Smooth muscle cell (in vitro differentiated cells): Measurements from ENCODE around the gene PEX26. TPM values are rescaled to one million over a fixed set of nuclear protein-coding genes. Genes with fewer than 3 reads are reported as not detected.
A peak's percentile ranks its signal among the peaks of the same experiment; 100 is the strongest.

Experiments
- DNase-seq: peaks from one replicate; lab custom pipeline; 2025; ENCODE audit not compliant: unreplicated experiment; lab: John Stamatoyannopoulos, UW
- H2AFZ ChIP-seq: fragments of 200-600 bp; sonication (generic); 2 replicates; pipeline ENCODE4 v1.6.0; 2016; ENCODE audit warnings: antibody characterized with exemption, low read depth, mild to moderate bottlenecking
- H3F3A ChIP-seq: fragments of 200-600 bp; sonication (generic); 2 replicates; pipeline ENCODE4 v1.6.0; 2017; ENCODE audit warnings: antibody characterized with exemption, low read depth
- H3K27ac ChIP-seq: fragments of 200-600 bp; sonication (generic); 2 replicates; pipeline ENCODE4 v1.5.1; 2016; ENCODE audit warnings: low read depth, mild to moderate bottlenecking
- H3K27me3 ChIP-seq: fragments of 200-600 bp; sonication (generic); 2 replicates; pipeline ENCODE4 v1.6.1; 2016; ENCODE audit warnings: low read depth, mild to moderate bottlenecking
- H3K36me3 ChIP-seq: fragments of 200-600 bp; sonication (generic); 2 replicates; pipeline ENCODE4 v1.5.1; 2016; ENCODE audit warnings: low read depth
- H3K4me1 ChIP-seq: fragments of 200-600 bp; sonication (generic); 2 replicates; pipeline ENCODE4 v1.5.1; 2016; ENCODE audit warnings: low read depth
- H3K4me2 ChIP-seq: fragments of 200-600 bp; sonication (generic); 2 replicates; pipeline ENCODE4 v1.6.0; 2016; ENCODE audit warnings: mild to moderate bottlenecking
- H3K4me3 ChIP-seq: fragments of 200-600 bp; sonication (generic); 2 replicates; pipeline ENCODE4 v1.5.1; 2016; ENCODE audit warnings: mild to moderate bottlenecking
- H3K79me2 ChIP-seq: fragments of 200-600 bp; sonication (generic); 2 replicates; pipeline ENCODE4 v1.6.0; 2016; ENCODE audit warnings: low read depth, mild to moderate bottlenecking
- H3K9ac ChIP-seq: fragments of 200-600 bp; sonication (generic); 2 replicates; pipeline ENCODE4 v1.6.0; 2016; ENCODE audit warnings: low read depth
- H3K9me3 ChIP-seq: fragments of 200-600 bp; sonication (generic); replicated peaks from 2 replicates; pipeline ENCODE4 v1.5.1; 2016; ENCODE audit warnings: low read depth
- H4K20me1 ChIP-seq: fragments of 200-600 bp; sonication (generic); 2 replicates; pipeline ENCODE4 v1.6.0; 2016; ENCODE audit warnings: low read depth
- CTCF ChIP-seq: fragments of 200-600 bp; sonication (generic); IDR thresholded peaks from 2 replicates; pipeline ENCODE4 v1.5.1; 2017; ENCODE audit warnings: borderline replicate concordance, mild to moderate bottlenecking, antibody characterized with exemption; ENCODE audit not compliant: insufficient read depth, poor library complexity, severe bottlenecking
- WGBS: methylation state at CpG from one replicate; pipeline ENCODE4 v1.1.7; 2016; ENCODE audit warnings: low lambda C conversion rate; 5-methylcytosine and 5-hydroxymethylcytosine counted together
- polyA plus RNA-seq: library from polyadenylated mRNA; unstranded; fragments of >200 nt; fragmentation: Nextera tagmentation; extraction: Ambion mirVana; gene quantifications from 2 replicates; pipeline ENCODE4 v1.2.1, GENCODE V29; 2016
- total RNA-seq: library from RNA; depleted of rRNA; stranded (reverse); fragments of >200 nt; gene quantifications from 2 replicates; pipeline ENCODE4 v1.2.3, GENCODE V29; 2014

Gene PEX26
- total and polyA plus RNA-seq, 2 experiments from 2014 or later = 4.3 to 15.3 TPM

- 93% methylated on average over 6 of the region's 6 CpGs for WGBS
- Histone ChIP-seq H4K20me1 (no peaks in the 10 kb centered on the region), H3K4me3 (no peak overlapping the region), H3K4me2 (no peak overlapping the region), H3K9me3 (no peaks in the 10 kb centered on the region), H3K27me3 (no peaks in the 10 kb centered on the region), H3K9ac (no peak overlapping the region), H3K79me2 (peaks cover 13% of the 10 kb centered on the region), H3K27ac (no peak overlapping the region), H3F3A (no peaks in the 10 kb centered on the region), H3K4me1 (peaks cover 12% of the 10 kb centered on the region), H3K36me3 (no peaks in the 10 kb centered on the region), H2AFZ (no peak overlapping the region)
- no peak for TF ChIP-seq CTCF
- DNase-seq = no peak
Observed at GRCh38 chr22:18075101-18075719, 2.6 kb upstream of the PEX26 start.

- H3K27me3 ChIP-seq = no peaks in the 10 kb centered on the region
- no peaks in the 10 kb centered on the region for H3K9me3 ChIP-seq
- TF ChIP-seq CTCF = peak; percentile 91
- peak overlapping the region; percentile 73 for H2AFZ ChIP-seq
- H3K4me3 ChIP-seq = no peak overlapping the region
- peak; percentile 3 for DNase-seq
- H3K36me3 ChIP-seq = peaks cover 4% of the 10 kb centered on the region
- no peak overlapping the region for H3K9ac ChIP-seq
- peaks cover 12% of the 10 kb centered on the region for H3K4me1 ChIP-seq
- no peaks in the 10 kb centered on the region for H3F3A ChIP-seq
- peaks cover 13% of the 10 kb centered on the region for H3K79me2 ChIP-seq
- peak overlapping the region; percentile 20 for H3K27ac ChIP-seq
- peak overlapping the region; percentile 97 for H3K4me2 ChIP-seq
- no peaks in the 10 kb centered on the region for H4K20me1 ChIP-seq
- 29% methylated on average over 13 of the region's 13 CpGs for WGBS
Observed at GRCh38 chr22:18075720-18076497, 1.9 kb upstream of the PEX26 start.

DNA sequence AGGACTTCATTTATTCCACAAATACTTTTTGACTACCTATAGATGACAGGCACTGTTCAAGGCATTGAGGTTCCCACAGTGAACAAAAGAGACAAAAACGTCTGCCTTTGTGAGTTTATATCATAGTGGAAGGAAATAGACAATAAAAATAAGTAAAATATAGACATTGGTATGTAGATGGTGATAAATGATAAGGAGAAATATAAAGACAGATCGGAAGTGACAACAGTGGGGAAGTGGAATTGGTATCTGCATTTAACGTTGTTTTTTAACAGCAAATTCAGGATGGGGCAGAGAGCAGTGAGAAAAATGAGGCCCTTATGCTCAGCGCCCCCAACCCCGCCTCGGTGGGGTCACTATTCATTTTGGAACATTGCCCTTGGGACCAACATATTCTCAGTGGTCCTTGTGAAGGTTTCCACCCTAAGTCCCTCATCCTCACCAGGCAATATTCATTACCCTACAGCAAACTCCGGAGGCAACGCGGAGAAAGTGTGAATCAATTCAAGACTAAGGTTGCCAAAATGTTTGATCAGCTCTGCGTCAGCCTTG is 627 bp upstream of the PEX26 start:
- H3K9me3 ChIP-seq = no peaks in the 10 kb centered on the region
- peaks cover 4% of the 10 kb centered on the region for H3K36me3 ChIP-seq
- H3K27ac ChIP-seq = no peak overlapping the region
- peak overlapping the region; percentile 87 for H2AFZ ChIP-seq
- H3K27me3 ChIP-seq = no peaks in the 10 kb centered on the region
- peaks cover 13% of the 10 kb centered on the region for H3K79me2 ChIP-seq
- 33% methylated on average over 10 of the region's 10 CpGs for WGBS
- peaks cover 6% of the 10 kb centered on the region for H4K20me1 ChIP-seq
- peak overlapping the region; percentile 66 for H3K4me3 ChIP-seq
- H3K4me2 ChIP-seq = peak overlapping the region; percentile 97
- H3F3A ChIP-seq = no peaks in the 10 kb centered on the region
- H3K9ac ChIP-seq = peak overlapping the region; percentile 59
- DNase-seq = no peak
- TF ChIP-seq CTCF = no peak
- H3K4me1 ChIP-seq = peaks cover 12% of the 10 kb centered on the region
